HL-60/S4 treated with phorbol 12-myristate 13-acetate at 8.2 ng/mL for 4 days and 3 days (cell line): ENCODE measurements around the gene INAFM2.

Experiments used
- in situ Hi-C: fragments of 300-500 bp; cut with MboI; formaldehyde crosslinking; loops from 2 replicates; pipeline ENCODE4 v1.15.0; 2022; ENCODE audit warnings: low sequenced_read_pairs

INAFM2 gene

DNA sequence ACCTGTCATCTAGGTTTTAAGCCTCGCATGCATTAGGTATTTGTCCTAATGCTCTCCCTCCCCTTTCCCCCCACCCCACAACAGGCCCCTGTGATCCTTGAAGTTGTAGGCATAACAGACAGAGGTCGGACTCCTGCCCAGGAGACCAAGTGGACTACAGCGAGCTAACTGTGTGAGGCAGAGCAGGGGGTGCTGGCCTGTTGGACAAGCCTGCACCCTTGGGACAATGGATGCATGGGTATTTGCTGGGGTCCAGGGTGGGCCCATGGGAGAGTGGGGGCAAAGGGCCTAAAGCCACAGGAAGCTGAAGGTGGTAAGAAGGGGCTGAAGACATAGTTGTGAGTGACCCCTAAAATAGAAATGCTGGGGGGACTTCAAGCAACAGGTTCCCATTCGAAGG, 18.2 kb upstream of the INAFM2 start:
- in situ Hi-C loops = no loop called here

DNA sequence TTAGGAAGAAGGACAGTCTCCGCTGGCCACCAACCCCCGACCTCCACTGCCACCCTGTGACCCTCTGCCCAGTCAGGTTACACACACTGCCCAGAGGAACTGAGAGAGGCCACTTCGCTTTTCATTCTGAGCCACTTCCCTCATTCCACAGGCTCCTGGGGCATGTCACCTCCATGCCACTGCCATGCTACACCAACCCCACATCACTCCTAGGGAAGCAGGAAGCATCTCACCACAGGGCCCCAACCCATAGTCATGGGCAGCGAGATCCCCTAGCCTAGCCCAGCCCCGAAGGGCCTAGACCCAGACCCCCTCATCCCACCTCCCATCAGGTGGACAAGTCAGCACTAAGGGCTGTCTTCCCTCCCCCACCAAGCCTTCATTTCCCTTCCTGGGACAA, 17.1 kb upstream of the INAFM2 start:
- in situ Hi-C loops = no loop called here

DNA sequence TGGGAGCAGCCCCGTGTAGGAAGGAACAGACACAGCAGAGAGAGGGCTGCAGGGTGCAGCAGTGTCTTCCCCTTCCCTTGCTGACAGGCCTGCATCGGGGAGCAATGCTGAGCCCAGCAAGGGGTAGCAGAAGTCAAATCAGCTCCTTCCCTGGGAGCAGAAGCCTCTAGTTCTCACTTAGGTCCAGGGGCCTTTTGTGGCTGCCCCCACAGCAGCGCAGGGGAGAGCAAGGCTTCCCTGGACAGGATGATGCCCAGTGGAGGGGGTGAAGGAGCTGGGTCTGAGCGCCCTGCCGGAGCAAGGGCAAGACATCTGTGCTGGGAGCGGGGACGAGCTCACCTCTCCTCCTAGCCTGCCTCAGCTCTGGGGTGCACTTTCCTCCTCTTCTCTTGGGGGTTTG, 16.6 kb upstream of the INAFM2 start:
- in situ Hi-C loops = no loop called here

DNA sequence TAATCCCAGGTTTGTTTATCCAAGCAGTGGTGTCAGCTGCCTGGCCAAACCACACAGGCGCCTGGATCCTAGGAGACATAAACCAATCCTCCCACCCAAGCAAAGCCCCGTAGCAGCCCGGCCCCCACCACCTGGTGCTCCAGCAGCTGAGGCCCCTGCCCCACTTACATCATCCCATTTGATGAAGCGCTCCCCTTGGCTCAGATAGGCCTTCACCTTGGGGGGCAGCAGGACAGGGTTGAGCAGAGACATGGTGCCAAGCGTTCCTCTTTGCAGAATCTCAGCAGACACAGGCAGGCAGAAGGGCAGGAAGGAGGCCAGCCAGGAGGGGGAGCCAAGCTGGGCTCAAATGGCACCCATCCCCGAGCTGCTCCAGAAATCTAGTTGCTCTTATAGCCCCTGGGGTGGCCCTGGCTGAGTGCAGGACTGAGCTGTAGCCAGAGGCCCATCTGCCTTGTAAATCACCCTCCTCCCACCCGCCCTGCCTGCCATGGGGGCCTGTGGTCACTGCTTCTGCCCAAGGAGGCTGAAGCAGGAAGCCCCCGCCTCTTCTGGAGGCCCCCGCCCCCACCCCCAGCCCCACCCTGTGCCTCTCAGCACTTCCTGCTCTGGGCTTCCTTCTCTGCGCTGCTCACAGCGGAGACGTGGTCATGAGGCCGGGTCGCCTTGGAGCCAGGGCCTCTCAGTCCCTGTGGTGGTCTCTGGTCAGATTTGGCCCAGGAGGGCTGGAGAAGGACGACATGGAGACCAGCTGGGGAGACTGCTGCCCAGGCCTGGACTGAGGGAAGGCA, 15.9 kb upstream of the INAFM2 start, which contains the start of gene PLCB2:
Gene PLCB2 (minus strand): TSS at position 515 of the 791 bp plus-strand sequence. CDS start 263 bp downstream, at position 252.
- in situ Hi-C loops = no loop called here

DNA sequence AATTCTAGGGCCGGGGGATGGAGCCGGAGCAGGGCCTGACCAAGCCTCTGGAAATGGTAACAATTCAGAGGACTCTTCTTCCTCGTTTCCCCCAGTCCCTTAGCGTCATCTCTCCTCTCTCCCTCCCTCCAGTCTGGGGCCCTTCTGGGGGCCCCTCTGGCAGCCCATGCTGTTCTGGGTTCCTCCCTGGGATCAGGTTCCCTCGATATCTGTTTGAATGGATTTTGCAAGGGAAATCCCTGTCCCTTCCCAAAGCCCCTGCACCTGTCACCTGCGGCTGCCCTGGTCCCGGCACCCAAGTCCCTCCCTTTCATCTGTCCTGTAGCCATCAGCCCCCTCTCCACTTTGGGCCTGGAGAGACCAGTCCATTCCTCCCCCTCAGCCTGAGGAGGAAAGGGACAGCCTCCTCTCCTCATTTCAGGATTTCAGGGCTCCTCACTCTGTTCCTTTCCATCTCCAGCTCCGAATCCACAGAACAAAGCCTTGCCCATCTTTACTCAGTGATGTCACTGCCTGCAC, 14.1 kb upstream of the INAFM2 start:
- in situ Hi-C loops = no loop called here

DNA sequence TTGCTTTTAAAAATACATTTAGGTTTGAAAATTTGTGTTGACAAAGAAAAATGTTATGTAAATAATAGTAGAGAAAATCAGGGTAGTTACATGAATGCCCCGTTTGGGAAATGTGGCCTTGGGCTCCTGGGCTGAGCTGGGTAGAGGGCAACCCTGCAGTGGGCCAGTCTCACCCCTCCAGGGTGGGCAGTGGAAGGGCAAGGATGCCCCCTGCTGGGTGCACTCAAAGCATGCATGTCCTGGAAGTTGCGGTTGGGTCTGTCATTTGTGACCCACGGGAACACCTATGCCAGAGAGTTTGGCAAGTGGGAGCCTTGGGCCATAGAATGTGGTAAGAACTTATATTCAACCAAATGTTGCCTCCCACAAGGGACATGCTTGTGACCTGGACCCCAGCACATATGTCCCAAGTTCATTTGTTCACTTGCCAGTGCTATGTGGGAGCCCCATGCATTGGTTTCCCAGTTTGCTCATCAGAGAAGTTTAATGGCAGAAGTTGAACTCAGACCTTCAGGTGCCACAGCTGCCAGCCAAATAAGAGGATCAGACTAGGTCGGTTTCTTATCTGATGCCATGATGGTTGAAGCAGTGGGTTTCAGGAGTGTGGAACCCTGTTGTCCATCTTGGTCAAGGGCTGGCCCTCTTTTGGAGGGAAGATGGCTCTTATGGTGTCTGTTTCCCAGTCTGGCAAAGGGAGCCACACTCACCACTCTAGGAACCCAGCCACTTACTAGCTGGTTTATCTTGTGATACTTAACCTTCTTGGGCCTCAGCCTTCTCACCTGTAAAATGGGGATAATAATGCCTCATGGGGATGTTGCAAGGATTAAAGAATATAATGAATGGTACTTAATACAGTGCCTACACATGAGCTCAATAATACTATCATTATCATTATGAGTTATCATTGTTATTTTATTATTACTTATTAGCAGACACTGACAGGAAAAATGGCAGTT, 13.2 kb upstream of the INAFM2 start:
- in situ Hi-C loops = no loop called here

DNA sequence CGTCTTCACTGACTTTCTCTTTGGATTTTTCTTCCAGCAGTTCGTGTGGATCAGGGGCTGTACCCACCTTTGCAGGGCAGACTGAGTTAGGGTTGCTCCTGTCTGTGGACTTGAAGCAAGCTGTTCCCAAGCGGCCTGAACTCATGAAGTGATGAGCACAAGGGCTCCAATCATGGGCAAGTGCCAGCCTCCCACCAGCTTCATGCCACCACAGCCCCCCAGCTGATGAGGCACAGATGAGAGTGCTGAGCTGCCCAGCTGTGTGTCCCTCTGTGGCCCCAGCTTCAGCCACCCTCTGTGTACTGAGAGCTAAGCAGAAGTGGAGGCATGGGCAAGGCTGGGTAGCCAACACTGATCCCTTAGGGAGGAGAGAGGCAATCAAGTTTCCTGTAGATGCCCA, 12.5 kb upstream of the INAFM2 start:
- in situ Hi-C loops = no loop called here

DNA sequence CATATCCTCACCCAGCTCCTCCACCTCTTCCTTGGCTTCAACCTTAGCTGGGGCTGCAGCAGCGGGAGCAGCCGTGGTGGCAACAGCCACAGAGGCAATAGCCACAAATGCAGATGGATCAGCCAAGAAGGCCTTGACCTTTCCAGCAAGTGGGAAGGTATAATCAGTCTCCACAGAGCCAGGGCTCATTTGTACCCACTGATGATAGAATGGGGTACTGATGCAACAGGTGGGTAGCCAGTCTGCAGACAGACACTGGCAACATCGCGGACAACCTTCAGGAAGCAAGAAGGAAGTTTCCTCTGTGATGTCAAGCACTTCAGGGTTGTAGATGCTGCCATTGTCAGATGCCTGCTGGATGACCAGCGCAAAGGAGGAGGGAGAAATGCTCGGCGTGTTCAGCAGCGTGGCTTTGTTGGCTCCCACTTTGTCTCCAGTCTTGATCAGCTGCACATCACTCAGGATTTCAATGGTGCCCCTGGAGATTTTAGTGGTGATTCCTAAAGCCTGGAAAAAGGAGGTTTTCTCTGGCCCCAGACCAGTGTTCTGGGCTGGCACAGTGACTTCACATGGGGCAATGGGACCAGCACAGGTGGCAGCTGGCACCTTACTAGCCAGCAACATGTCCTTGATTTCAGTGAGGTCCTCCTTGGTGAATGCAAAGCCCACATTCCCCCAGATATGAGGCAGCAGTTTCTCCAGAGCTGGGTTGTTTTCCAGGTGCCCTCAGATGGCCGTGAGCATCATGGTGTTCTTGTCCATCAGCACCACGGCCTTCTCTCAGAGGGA, 10.9 kb upstream of the INAFM2 start:
- in situ Hi-C loops = no loop called here

DNA sequence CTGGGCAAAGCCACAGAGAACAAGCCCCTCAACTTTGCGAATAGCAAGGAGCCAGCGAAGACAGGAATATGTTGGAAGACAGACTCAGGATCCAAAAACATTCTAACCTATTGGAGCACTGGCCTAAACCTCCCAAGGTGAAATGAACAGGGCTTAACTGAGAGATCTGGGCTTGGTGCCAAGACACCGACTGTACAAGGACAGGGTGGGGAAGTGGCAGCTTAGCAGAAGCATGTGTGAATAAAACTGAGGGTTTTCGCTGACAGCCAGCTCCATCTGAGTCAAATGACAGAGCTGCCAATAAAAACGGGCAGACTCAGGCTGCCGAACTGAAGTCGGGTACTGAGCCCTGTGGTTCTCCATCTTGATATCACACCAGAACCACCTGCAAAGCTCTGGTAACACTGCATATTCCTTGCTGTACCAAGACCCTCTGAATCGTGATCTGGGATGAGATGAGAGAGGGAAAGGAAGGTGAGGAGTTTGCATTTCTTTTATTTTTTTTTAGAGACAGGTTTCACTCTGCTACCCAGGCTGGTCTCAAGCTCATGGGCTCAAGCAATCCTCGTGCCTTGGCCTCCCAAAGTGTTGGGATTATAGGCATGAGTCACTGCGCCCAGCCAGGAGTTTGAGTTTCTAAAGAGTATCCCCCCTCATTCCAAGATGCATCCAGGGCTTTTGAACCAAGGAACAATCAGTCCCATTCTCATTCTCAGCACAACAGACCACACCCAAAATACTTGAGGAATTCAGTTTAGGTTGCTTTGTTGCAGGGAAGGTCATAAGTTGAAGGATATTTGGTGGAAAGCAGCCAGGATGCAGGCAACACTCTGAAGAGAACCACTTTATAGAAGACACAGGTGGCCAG, 9.7 kb upstream of the INAFM2 start:
- in situ Hi-C loops = no loop called here

DNA sequence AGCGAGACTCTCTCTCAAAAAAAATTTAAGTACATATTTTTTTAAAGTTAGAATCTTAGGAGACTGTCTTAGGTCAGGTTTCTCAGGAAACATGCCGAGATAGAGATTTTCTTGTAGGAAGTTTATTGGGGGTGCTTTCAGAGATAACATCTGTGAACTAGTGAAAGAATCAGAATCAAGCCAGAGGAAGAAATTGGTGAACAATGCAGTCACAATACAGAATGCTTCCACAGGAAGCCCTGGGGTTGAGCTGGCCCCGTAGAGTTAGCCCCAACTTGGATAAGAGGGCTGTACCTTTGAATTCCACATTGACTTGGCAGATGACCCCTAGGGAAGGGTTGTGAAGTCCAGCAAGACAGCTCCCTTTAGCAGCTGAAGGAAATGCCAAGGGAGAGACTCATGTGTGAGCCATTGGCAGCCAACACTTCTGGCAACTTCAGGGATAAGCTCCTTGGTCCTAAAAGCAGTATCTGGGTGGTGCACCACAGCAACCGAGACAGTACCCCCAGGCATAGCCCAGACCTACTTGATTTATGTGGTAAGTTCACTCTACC, 8.7 kb upstream of the INAFM2 start:
- in situ Hi-C loops = no loop called here

DNA sequence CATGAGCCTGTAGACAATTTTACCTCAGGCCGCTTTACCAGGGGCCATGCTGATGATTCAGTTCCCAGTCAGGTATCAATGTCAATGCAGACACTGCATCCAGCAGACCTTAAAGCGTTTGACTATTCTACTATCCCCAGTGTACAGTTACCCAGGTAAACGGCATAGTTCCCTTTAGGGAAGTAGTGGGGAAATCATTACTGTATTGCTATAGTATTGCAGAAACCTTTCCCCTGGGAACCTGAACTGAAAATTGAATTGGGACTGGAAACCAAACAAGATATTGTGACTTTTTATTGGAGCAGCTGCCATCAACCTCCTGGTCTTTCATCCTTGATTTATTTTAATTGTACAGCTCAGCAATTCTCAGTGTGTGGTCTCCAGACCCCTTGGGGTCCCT, 6.6 kb upstream of the INAFM2 start:
- in situ Hi-C loops = no loop called here

DNA sequence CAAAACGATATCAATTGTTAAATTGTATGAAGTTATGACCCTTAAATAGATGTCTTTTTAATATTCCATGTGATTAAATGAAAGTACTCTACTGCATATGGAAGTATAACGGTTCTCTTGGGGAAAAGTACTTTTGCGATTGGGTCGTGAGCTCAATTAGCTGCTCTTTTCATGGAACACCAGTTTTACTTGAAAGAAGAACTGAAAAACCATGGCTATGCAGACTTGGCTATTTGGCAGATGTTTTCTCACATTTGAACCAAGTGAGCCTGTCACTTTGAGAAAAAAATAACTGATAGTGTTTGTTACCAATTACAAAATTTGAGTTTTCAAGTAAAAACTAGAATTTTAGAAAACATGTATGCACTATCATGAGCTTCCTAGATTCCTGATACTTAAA, 5.9 kb upstream of the INAFM2 start:
- in situ Hi-C loops = no loop called here

DNA sequence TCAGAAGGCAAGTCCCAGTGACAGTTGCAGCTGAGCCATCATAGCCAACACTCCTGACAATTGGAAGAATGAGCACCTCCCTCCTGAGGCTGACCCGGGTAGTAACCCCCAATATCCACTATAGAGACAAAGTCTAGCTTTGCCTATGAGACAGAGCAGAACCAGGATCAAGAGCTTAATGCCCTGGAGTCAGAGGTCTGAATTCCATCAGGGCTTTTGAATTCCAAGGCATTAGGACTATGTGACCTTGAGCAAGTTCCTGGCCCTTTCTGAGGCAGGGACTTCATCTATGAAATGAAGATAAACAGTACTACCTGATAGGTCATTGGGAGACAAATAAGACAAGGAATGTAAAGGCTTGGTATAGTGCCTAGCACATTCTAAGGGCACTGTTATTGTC, 3.1 kb upstream of the INAFM2 start:
- in situ Hi-C loops = no loop called here

DNA sequence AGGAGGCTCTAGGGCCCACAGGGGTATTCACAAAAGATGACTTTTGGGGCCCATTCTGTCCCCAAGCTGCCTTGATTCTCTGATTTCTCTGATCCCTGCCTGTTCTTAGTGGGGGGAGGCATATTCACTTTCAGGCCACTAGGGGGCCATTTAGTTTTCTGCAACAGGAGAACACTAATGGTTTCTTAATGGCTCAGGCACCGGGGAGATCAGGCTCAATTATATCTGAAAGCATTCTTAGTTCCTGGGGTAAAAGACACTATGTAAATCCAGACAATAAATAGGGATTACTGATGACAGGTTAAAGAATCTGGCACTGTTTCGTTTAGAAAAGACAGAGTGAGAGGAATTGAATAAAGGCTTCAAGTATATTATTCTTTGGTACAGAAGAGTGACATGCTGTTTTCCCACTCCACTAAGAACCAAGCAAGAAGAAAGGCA, 2.5 kb upstream of the INAFM2 start:
- in situ Hi-C loops = no loop called here

DNA sequence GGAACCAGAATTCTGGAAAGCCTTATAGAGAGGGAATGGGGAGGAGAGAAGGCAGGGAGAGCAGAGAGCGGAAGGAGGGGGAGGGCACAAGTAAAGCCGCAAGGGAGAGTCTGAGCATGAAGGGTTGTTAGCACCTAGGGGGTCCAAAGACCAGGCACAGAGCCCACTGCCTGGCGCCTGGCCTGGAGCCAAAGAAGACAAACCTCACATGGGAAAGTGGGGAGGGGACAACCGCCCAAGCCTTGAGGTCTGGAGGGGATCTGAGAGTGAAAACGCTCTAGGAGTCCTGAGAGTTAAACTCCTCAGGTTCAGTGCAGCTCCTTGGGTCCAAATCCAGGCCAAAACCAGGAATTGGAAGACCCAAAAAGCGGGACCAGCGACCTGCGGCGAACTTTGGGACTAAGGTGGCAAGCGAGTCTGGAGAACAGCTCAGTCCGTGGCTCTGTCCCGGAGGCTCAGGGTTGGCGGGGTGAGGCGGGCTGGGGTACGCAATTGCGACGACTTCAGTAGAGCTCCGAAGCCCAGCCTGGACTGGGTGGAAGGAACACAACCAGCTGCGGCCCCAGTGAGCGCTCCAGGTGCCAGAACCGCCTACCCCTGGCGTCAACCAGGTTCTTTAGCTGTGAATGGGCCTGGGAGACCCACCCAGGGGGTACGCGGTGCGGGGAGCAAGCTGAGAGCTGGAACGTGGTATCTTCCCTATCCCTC, 807 bp upstream of the INAFM2 start:
- in situ Hi-C loops = no loop called here

DNA sequence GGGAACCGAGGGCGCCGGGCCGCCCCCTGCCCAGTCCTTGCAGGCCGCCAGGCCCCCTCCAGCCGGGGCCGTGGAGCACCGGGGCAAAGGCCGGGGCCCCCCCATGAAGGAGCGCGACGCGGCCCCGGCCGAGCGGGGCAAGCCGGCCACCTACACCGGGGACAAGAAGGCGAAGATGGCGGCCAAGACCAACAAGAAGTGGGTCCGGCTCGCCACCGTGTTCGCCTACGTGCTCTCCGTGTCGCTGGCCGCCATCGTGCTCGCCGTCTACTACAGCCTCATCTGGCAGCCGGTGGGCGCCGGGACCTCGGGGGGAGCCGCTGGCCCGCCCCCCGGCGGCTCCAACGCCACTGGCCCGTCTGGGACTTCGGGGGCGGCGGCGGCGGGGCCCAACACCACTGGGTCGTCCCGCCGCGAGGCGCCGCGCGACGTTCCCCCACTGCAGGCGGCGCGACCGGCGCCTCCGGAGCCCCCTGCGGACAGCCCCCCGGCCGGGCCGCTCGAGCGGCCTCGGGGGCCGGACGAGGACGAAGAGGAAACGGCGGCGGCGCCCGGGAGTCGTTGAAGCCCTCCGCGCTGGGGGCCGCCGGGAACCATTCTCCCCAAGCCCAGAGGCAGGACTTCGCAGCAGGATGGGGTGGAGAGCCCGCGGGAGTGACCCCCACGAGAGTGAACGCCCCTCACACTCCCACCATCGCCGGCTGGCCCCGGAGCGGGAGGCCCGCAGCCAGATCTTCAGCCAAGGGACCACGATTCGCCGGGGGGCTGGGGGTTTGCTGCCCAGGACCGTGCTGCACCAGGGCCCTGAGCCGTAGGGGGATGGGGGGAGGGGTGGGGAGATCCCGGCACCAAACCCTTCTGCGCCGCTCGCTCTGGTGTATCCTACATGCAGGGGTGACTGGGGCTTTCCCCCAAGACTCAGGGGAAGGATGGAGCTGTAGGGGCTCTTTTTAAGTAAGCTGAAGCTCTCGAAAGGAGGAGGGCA, 753 bp downstream of the INAFM2 start:
- in situ Hi-C loops = no loop called here

DNA sequence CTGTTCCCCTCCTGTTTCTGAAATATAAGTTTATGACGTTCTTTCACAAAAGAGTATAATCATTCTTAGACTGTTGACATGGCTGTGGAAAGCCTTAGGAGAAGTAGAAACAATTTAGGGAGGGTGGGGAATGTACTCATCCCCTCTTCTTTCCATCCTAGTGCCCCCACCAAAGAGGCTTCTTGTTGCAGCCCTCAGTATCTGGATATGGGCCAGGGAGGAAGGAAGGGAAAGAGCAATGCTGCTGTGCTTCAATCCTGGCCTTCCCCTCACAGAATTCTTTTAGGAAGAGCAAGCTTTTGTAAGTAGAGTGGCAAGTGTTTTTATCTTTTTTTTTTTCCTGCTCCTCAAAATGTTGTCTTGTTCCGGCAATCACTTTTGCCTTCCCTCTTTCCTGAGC, 1.7 kb downstream of the INAFM2 start:
- in situ Hi-C loops = no loop called here

DNA sequence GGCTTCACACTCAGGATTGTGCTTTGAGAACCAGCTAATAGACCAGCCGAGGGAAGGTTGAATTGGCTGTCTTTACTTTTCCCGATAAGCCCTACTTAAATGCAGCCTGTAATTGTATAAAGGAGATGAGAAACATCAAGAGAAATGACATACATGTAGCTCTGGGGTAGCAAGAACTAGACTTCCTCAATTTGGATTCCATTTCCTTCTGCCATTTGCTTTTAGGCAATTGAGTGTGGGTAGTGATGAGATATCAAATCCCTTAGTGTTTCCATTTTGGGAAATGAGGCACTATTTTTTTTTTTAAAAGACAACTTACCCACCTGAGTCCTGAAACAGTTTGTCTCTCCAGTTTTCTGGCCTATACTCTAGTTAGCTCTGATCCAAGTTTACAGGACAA, 2.2 kb downstream of the INAFM2 start:
- in situ Hi-C loops = no loop called here
